Fibroblast of mammary gland (primary cell): ENCODE results near the gene IFNA7.
"Not testable (repeated sequence)": the region's sequence is repeated elsewhere in the genome, so short reads cannot be mapped to it uniquely, and the experiment has no call there.

Experiments used
- DNase-seq: peaks from one replicate; pipeline ENCODE4 v3.0.0-alpha.2; 2010; ENCODE audit warnings: low read depth
- H3K4me3 ChIP-seq: 2 replicates; pipeline ENCODE4 v1.5.1; 2011; ENCODE audit warnings: low read depth, mild to moderate bottlenecking, low read length, moderate library complexity; ENCODE audit not compliant: control insufficient read depth
- TF ChIP-seq, protein P1 (sequence below): conservative IDR thresholded peaks from 2 replicates; pipeline ENCODE4 v1.5.1; 2011; ENCODE audit warnings: low read depth, low read length, inconsistent platforms; ENCODE audit not compliant: control insufficient read depth, insufficient read depth

IFNA7 gene

DNA sequence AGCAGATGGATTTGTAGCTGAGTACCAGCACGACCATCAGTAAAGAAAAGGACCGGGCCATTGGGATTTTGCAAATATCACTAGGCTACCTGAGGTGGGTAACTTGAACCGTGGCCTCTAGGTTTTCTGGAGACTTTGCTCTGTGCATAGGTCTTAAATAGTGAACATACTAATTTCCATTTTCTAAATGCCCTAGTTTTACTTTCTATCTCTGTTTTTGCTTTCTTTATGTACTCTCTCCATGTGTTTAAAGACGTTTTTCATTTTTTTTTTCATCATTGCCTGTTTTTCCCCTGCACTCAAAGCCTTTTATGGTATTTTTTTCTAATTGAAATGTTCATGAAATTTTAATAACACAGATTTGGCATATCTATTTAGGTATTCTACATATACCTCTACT, at the start of gene IFNA7:
Gene IFNA7, minus strand, starts transcription at position 101 of the 400 bp plus-strand sequence. Its CDS starts 40 bp downstream, at position 61.
- not testable (repeated sequence) for H3K4me3 ChIP-seq

GRCh38 chr9:21251638-21252037, 49.6 kb upstream of the IFNA7 start:
- TF ChIP-seq, protein P1, sequence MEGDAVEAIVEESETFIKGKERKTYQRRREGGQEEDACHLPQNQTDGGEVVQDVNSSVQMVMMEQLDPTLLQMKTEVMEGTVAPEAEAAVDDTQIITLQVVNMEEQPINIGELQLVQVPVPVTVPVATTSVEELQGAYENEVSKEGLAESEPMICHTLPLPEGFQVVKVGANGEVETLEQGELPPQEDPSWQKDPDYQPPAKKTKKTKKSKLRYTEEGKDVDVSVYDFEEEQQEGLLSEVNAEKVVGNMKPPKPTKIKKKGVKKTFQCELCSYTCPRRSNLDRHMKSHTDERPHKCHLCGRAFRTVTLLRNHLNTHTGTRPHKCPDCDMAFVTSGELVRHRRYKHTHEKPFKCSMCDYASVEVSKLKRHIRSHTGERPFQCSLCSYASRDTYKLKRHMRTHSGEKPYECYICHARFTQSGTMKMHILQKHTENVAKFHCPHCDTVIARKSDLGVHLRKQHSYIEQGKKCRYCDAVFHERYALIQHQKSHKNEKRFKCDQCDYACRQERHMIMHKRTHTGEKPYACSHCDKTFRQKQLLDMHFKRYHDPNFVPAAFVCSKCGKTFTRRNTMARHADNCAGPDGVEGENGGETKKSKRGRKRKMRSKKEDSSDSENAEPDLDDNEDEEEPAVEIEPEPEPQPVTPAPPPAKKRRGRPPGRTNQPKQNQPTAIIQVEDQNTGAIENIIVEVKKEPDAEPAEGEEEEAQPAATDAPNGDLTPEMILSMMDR, result no peak
- DNase-seq, result no peak
- H3K4me3 ChIP-seq, result no peak overlapping the region

More for the DNA sequence above, at the start of gene IFNA7:
- DNase-seq, result not testable (repeated sequence)

GRCh38 chr9:21251190-21251589, 49.2 kb upstream of the IFNA7 start:
- no peak for DNase-seq
- no peak overlapping the region for H3K4me3 ChIP-seq
- TF ChIP-seq, protein P1, result no peak

- H3K4me3 ChIP-seq, result no peak overlapping the region
- TF ChIP-seq, protein P1, result no peak
- no peak for DNase-seq
These were observed 42.8 kb upstream of the IFNA7 start for GRCh38 chr9:21244836-21245235.

DNA sequence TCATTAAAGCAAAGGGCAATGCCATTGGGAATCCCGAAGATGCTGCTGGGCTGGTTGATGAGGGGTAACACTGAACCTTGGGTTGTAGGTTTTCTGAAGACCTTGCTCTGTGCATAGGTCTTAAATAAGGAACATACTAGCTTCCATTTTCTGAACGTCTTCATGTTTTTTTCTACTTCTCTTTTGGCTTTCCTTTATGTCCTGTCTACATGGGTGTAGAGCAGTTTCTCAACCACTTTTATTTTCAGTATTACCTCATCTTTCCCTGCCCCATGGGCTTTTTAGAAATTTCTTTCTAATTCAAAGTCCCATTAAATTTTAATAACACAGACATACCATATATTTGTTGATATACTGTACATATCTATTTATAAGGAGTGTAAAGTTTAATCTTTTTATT, 37.9 kb upstream of the IFNA7 start, which contains the start of gene IFNA14:
Gene IFNA14, minus strand, starts transcription at position 95 of the 400 bp plus-strand sequence. Its CDS starts 70 bp downstream, at position 25.
- H3K4me3 ChIP-seq, result no peak within 1 kb of the TSS
- no peak for DNase-seq
- TF ChIP-seq, protein P1, result no peak

DNA sequence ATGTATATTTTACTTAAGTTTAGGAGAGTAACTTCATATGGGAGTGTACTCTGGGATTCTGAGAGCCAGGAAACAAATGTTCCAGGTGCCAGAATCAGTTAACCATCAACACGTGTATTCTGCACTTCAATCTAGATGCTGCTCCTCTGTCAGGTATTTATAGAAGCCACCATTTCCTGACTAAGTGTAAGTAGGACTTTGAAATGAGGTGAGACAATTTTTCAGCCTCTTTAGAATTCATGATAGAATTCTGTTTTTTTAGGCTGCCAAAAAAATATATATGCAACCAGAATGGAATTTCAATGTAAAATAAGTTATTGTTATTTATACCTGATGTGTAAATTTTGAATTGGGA, 34.3 kb upstream of the IFNA7 start:
- not testable (repeated sequence) for DNase-seq, H3K4me3 ChIP-seq

GRCh38 chr9:21235468-21236359, 33.7 kb upstream of the IFNA7 start:
- DNase-seq, result peak; percentile 54
- TF ChIP-seq, protein P1, result peak; percentile 58
- H3K4me3 ChIP-seq, result not testable (repeated sequence)

GRCh38 chr9:21234153-21234687, 32.2 kb upstream of the IFNA7 start:
- DNase-seq, result no peak
- H3K4me3 ChIP-seq, result no peak overlapping the region
- TF ChIP-seq, protein P1, result no peak
